ENCODE data around the gene PTAR1. TPM values are rescaled to one million over a fixed set of nuclear protein-coding genes. Genes with fewer than 3 reads are reported as not detected.
A peak's percentile ranks its signal among the peaks of the same experiment; 100 is the strongest.
"Not testable (repeated sequence)": the region's sequence is repeated elsewhere in the genome, so short reads cannot be mapped to it uniquely, and the experiment has no call there.

PTAR1 gene
- total RNA-seq, 2 experiments from 2014 or later = 65.9 to 67.1 TPM

- DNase-seq (no peak), ATAC-seq (ENCODE audit: poor library complexity) (no peak)
- no peaks in the 10 kb centered on the region for H3K9me3 Mint-ChIP-seq
- Histone ChIP-seq H3K27me3 (ENCODE audit: control insufficient read depth in 1 of 2, insufficient read depth in 2 of 2, low read length in 2 of 2) (no peaks in the 10 kb centered on the region), H3K36me3 (ENCODE audit: insufficient read depth, low read length) (no peaks in the 10 kb centered on the region), H3K4me3 (ENCODE audit: low read length) (no peak overlapping the region), H3K4me1 (ENCODE audit: insufficient read depth, low read length) (no peaks in the 10 kb centered on the region), H3K27ac (ENCODE audit: low read depth in 1 of 2, low read length in 2 of 2) (no peak overlapping the region), H3K9me3 (ENCODE audit: control insufficient read depth in 1 of 2, insufficient read depth in 1 of 2, low read length in 2 of 2) (no peaks in the 10 kb centered on the region)
- no peak for TF ChIP-seq CTCF (IDR thresholded peaks at IDR 0.05)
- intact Hi-C loops (cut with DNase I, micrococcal nuclease) = loop anchor here in 1 of 2 experiments (5.0 kb wide), 1 partner anchor 726 kb away; no protein-coding TSS in a partner anchor
- no peaks in the 10 kb centered on the region for H3K36me3 Mint-ChIP-seq (ENCODE audit: low read depth)
- H3K4me1 Mint-ChIP-seq (ENCODE audit: low read depth) = no peaks in the 10 kb centered on the region
- no peak overlapping the region for H3K27ac Mint-ChIP-seq
- H3K27me3 Mint-ChIP-seq = no peaks in the 10 kb centered on the region
- ChIA-PET CTCF (no interaction called here), POLR2A (no interaction called here)
- H3K4me3 Mint-ChIP-seq = no peak overlapping the region
These were observed 8.9 kb upstream of the PTAR1 start for GRCh38 chr9:69768716-69769115.

GRCh38 chr9:69768101-69768500 lies 8.3 kb upstream of the PTAR1 start:
- Mint-ChIP-seq H3K36me3 (ENCODE audit: low read depth) (no peaks in the 10 kb centered on the region), H3K4me3 (no peak overlapping the region), H3K27ac (no peak overlapping the region), H3K4me1 (ENCODE audit: low read depth) (no peaks in the 10 kb centered on the region), H3K9me3 (no peaks in the 10 kb centered on the region), H3K27me3 (no peaks in the 10 kb centered on the region)
- Histone ChIP-seq H3K9me3 (ENCODE audit: control insufficient read depth in 1 of 2, insufficient read depth in 1 of 2, low read length in 2 of 2) (no peaks in the 10 kb centered on the region), H3K4me1 (ENCODE audit: insufficient read depth, low read length) (no peaks in the 10 kb centered on the region), H3K4me3 (ENCODE audit: low read length) (no peak overlapping the region), H3K27ac (ENCODE audit: low read depth in 1 of 2, low read length in 2 of 2) (no peak overlapping the region), H3K27me3 (ENCODE audit: control insufficient read depth in 1 of 2, insufficient read depth in 2 of 2, low read length in 2 of 2) (no peaks in the 10 kb centered on the region), H3K36me3 (ENCODE audit: insufficient read depth, low read length) (no peaks in the 10 kb centered on the region)
- CTCF ChIA-PET = no interaction called here
- no peak for TF ChIP-seq CTCF (IDR thresholded peaks at IDR 0.05)
- intact Hi-C loops (cut with DNase I, micrococcal nuclease) = loop anchor here in 1 of 2 experiments (5.0 kb wide), 1 partner anchor 726 kb away; no protein-coding TSS in a partner anchor
- ATAC-seq (ENCODE audit: poor library complexity) (no peak), DNase-seq (no peak)
- POLR2A ChIA-PET = no interaction called here

- H3K27ac ChIP-seq (ENCODE audit: low read depth in 1 of 2, low read length in 2 of 2); H3K4me3 ChIP-seq (ENCODE audit: low read length); DNase-seq; H3K27me3 ChIP-seq (ENCODE audit: control insufficient read depth in 1 of 2, insufficient read depth in 2 of 2, low read length in 2 of 2); H3K27me3 Mint-ChIP-seq; H3K27ac Mint-ChIP-seq; CTCF ChIA-PET; H3K4me3 Mint-ChIP-seq; H3K36me3 Mint-ChIP-seq (ENCODE audit: low read depth); H3K4me1 Mint-ChIP-seq (ENCODE audit: low read depth); H3K4me1 ChIP-seq (ENCODE audit: insufficient read depth, low read length); POLR2A ChIA-PET; intact Hi-C loops (cut with DNase I, micrococcal nuclease); H3K9me3 Mint-ChIP-seq; H3K9me3 ChIP-seq (ENCODE audit: control insufficient read depth in 1 of 2, insufficient read depth in 1 of 2, low read length in 2 of 2); H3K36me3 ChIP-seq (ENCODE audit: insufficient read depth, low read length); ATAC-seq (ENCODE audit: poor library complexity): not testable (repeated sequence)
These were observed 4.1 kb upstream of the PTAR1 start for GRCh38 chr9:69763862-69764261.

GRCh38 chr9:69762527-69762926 lies 2.7 kb upstream of the PTAR1 start:
- H3K36me3 ChIP-seq (ENCODE audit: insufficient read depth, low read length) = peaks cover 2% of the 10 kb centered on the region
- H3K27ac ChIP-seq (ENCODE audit: low read depth in 1 of 2, low read length in 2 of 2) = no peak overlapping the region
- H3K27me3 ChIP-seq (ENCODE audit: control insufficient read depth in 1 of 2, insufficient read depth in 2 of 2, low read length in 2 of 2) = no peaks in the 10 kb centered on the region
- no peak overlapping the region for H3K4me3 ChIP-seq (ENCODE audit: low read length)
- Mint-ChIP-seq H3K27me3 (no peaks in the 10 kb centered on the region), H3K27ac (no peak overlapping the region), H3K4me3 (peak overlapping the region; percentile 38), H3K9me3 (no peaks in the 10 kb centered on the region), H3K36me3 (ENCODE audit: low read depth) (peaks cover 14% of the 10 kb centered on the region), H3K4me1 (ENCODE audit: low read depth) (peaks cover 19% of the 10 kb centered on the region)
- peaks cover 9% of the 10 kb centered on the region for H3K4me1 ChIP-seq (ENCODE audit: insufficient read depth, low read length)
- POLR2A ChIA-PET = no interaction called here
- ATAC-seq (ENCODE audit: poor library complexity) (no peak), DNase-seq (no peak)
- no peak for TF ChIP-seq CTCF (IDR thresholded peaks at IDR 0.05)
- no peaks in the 10 kb centered on the region for H3K9me3 ChIP-seq (ENCODE audit: control insufficient read depth in 1 of 2, insufficient read depth in 1 of 2, low read length in 2 of 2)
- intact Hi-C loops (cut with DNase I, micrococcal nuclease) = no loop called here
- CTCF ChIA-PET = no interaction called here

All from CD4-positive, alpha-beta T cell (primary cell).